Measurements from ENCODE around the gene MAGI2. TPM values are rescaled to one million over a fixed set of nuclear protein-coding genes. Genes with fewer than 3 reads are reported as not detected.

The MAGI2 gene
- total RNA-seq, 2 experiments from 2014 or later, result 0.14 to 0.19 TPM

DNA sequence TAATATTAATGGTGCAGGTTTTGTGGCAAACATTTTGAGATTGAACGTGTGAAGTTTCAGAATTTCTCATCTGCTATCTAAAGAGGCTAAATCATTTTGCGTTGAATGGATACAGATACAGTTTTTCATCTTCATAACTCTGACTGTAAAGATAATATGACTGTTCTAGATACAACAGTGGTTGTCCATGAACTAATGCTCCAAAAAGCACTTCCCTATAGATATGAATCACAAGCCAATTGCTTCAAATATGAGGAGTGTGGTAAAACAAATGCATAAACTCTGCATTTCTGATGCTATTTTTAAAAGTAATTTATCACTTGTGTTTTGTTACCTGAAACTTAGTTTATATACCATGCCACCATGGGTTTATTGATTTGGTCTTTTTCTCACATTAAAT lies 750.1 kb downstream of the MAGI2 start:
- ATAC-seq (ENCODE audit: low read depth) (no peak), DNase-seq (no peak)
- H3K9me3 Mint-ChIP-seq, result no peaks in the 10 kb centered on the region
- no peak overlapping the region for H3K27ac Mint-ChIP-seq
- no peak overlapping the region for H3K4me3 Mint-ChIP-seq
- no peaks in the 10 kb centered on the region for H3K36me3 Mint-ChIP-seq
- H3K4me1 Mint-ChIP-seq, result no peaks in the 10 kb centered on the region
- no peaks in the 10 kb centered on the region for H3K27me3 Mint-ChIP-seq
- POLR2A ChIA-PET, result no interaction called here

DNA sequence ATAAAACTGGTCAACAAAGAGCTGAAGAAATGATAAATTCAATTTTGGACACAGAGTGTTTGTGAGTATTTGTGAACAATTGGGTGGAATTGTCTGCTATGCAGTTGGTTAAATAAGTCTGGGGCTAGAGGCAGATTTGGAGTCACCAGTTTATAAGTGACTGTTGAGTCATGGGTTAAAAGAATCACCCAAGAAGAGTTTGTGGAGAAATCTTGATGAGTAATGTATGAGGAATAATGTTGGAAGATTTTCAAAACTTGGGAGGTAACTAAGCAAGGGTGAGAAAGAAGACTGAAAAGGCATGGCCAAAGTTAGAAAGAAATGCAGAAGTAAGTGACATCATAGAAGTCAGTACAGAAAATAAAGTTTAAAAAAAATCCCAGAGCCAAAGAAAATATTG lies 750.7 kb downstream of the MAGI2 start:
- Mint-ChIP-seq H3K4me3 (no peak overlapping the region), H3K36me3 (no peaks in the 10 kb centered on the region), H3K27ac (no peak overlapping the region), H3K27me3 (no peaks in the 10 kb centered on the region), H3K9me3 (no peaks in the 10 kb centered on the region), H3K4me1 (no peaks in the 10 kb centered on the region)
- no peak for ATAC-seq (ENCODE audit: low read depth)
- no peak for DNase-seq
- POLR2A ChIA-PET, result no interaction called here

DNA sequence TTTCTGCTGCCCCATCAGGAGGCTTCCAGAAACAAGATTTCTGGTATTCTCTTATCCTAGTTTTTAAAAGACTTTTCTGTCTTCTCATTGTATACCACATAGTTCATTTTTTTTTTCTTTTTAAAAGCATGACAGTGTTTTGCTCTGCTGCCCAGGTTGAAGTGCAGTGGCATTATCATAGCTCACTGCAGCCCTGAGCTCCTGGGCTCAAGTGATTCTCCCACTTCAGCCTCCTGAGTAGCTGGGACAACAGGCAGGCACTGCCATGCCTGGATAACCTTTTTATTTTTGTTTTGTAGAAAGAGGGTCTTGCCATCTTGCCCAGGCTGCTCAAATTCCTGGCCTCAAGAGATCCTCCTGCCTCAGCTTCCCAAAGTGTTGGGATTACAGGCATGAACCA lies 757.6 kb downstream of the MAGI2 start:
- POLR2A ChIA-PET, result no interaction called here
- ATAC-seq (ENCODE audit: low read depth), result no peak
- Mint-ChIP-seq H3K27ac (no peak overlapping the region), H3K36me3 (no peaks in the 10 kb centered on the region), H3K9me3 (no peaks in the 10 kb centered on the region), H3K27me3 (no peaks in the 10 kb centered on the region), H3K4me1 (no peaks in the 10 kb centered on the region), H3K4me3 (no peak overlapping the region)
- DNase-seq, result no peak

DNA sequence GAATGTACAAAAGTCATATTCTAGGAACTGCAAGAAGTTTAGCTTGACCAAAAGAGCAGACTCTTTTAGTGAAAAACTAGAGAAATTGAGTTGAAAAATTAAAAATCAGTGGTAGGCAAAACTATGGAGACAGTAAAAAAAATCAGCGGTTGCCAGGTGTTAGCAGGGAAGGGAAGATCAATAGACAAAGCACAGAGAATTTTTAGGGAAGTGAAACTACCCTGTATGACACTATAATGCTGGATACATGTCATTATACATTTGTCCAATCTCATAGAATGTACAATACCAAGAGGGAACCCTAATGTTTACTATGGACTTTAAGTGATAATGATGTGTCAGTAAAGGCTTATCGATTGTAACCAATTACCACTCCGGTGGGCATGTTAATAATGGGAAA lies 761.9 kb downstream of the MAGI2 start:
- no peak overlapping the region for H3K4me3 Mint-ChIP-seq
- POLR2A ChIA-PET, result no interaction called here
- H3K4me1 Mint-ChIP-seq, result no peaks in the 10 kb centered on the region
- H3K9me3 Mint-ChIP-seq, result no peaks in the 10 kb centered on the region
- DNase-seq (no peak), ATAC-seq (ENCODE audit: low read depth) (no peak)
- H3K27me3 Mint-ChIP-seq, result no peaks in the 10 kb centered on the region
- H3K36me3 Mint-ChIP-seq, result no peaks in the 10 kb centered on the region
- H3K27ac Mint-ChIP-seq, result no peak overlapping the region

DNA sequence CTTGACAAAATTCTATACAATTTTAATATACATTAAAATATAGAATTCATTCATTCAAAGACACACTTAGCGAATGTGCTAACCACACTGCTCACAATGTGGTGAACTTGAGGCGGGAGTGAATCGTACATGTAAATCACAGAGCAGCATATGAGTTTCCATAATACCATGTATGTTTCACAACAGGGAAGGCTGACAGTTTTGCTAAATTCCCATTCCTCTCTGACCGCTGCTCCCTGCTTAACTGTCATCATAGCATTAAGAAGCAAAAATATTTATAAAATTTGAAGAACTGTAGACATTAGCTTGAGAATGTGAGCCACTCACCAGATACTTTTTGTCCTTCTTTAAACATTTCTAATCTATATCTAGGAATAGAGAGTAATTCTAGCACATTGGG lies 763.3 kb downstream of the MAGI2 start:
- DNase-seq (no peak), ATAC-seq (ENCODE audit: low read depth) (no peak)
- POLR2A ChIA-PET, result no interaction called here
- Mint-ChIP-seq H3K27me3 (no peaks in the 10 kb centered on the region), H3K4me1 (no peaks in the 10 kb centered on the region), H3K36me3 (no peaks in the 10 kb centered on the region), H3K4me3 (no peak overlapping the region), H3K9me3 (no peaks in the 10 kb centered on the region), H3K27ac (no peak overlapping the region)

DNA sequence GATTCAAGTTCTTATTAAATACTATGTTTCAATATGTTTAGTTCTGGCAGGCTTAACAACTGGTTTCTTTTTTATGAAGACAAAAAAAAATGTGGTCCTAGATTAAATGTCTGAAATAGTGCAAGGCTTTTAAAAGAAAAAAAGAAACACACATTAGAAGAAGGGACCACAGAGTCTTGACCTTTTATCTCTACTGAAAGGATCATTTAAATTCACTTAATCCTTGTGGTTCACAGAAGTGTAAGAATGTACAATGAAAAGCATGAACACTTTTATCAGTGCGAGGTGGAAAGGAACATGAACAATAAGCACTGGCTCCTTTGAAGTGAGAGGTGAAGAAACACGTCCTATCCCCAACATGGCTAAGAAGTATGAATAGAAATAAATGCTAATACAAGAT lies 765.1 kb downstream of the MAGI2 start:
- H3K27ac Mint-ChIP-seq, result no peak overlapping the region
- no peaks in the 10 kb centered on the region for H3K9me3 Mint-ChIP-seq
- no peaks in the 10 kb centered on the region for H3K4me1 Mint-ChIP-seq
- no peak overlapping the region for H3K4me3 Mint-ChIP-seq
- H3K36me3 Mint-ChIP-seq, result no peaks in the 10 kb centered on the region
- POLR2A ChIA-PET, result no interaction called here
- no peaks in the 10 kb centered on the region for H3K27me3 Mint-ChIP-seq
- no peak for ATAC-seq (ENCODE audit: low read depth)
- no peak for DNase-seq

DNA sequence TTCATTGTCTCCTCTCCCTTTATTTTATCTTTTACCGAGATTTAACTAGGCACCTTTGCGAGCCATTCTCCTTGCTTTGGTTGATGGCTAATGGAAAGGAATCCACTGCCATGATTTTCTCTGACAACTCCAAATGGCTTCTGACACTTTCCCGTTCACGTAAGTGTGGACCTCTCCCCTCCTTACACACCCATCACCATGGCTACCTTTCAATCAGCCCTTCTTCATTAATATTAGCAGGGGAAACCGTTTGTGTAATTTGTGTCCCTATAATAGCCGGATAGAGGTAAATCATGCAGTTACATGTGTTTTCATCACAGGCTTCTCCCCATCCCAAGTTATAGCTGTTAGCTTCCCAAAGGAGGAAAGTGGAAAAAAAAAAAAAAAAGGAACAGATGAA lies 767.3 kb downstream of the MAGI2 start:
- no peak for ATAC-seq (ENCODE audit: low read depth)
- H3K4me3 Mint-ChIP-seq, result no peak overlapping the region
- H3K9me3 Mint-ChIP-seq, result no peaks in the 10 kb centered on the region
- POLR2A ChIA-PET, result no interaction called here
- H3K4me1 Mint-ChIP-seq, result no peaks in the 10 kb centered on the region
- no peak for DNase-seq
- no peaks in the 10 kb centered on the region for H3K36me3 Mint-ChIP-seq
- H3K27me3 Mint-ChIP-seq, result no peaks in the 10 kb centered on the region
- no peak overlapping the region for H3K27ac Mint-ChIP-seq

DNA sequence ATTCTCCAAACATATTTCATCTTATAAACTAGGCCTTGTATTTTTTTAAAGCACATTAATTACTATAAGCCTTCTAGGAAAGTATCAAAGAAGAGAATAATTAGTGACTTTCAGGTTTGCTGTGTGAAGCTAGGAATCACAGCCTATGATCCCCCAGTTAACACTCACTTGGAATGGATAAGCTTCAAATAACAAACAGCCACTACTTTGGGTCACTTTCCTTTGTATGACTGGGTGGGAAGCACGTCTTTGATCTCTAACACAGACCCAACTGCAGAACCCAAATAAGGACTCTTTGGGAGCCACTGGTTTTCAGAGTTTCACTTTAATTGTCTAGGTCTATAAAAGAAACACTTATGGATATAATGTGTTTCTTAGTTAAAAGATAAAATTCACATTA lies 769.3 kb downstream of the MAGI2 start:
- Mint-ChIP-seq H3K27me3 (no peaks in the 10 kb centered on the region), H3K4me1 (no peaks in the 10 kb centered on the region), H3K9me3 (no peaks in the 10 kb centered on the region), H3K36me3 (no peaks in the 10 kb centered on the region), H3K27ac (no peak overlapping the region), H3K4me3 (no peak overlapping the region)
- DNase-seq (no peak), ATAC-seq (ENCODE audit: low read depth) (no peak)
- POLR2A ChIA-PET, result no interaction called here

DNA sequence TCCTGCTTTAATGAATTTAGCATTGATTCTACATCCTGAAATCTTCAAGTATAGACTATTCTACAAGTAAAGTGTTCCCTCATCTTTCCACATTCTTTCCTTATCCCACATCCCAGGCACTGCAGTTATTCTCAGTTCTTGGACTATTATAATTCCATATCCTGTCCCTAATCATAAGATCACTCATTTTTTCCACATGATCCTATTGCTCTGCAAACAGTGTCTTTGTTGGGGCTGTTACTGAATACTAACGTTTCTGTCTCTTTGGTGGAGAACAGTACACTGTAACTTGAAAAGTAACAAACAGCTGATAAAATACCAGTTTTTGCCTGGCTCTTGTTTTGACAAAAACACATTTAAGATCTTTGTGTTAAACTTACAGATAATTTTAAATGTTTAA lies 769.9 kb downstream of the MAGI2 start:
- Mint-ChIP-seq H3K4me3 (no peak overlapping the region), H3K27me3 (no peaks in the 10 kb centered on the region), H3K27ac (no peak overlapping the region), H3K4me1 (no peaks in the 10 kb centered on the region), H3K9me3 (no peaks in the 10 kb centered on the region), H3K36me3 (no peaks in the 10 kb centered on the region)
- DNase-seq (no peak), ATAC-seq (ENCODE audit: low read depth) (no peak)
- POLR2A ChIA-PET, result no interaction called here

DNA sequence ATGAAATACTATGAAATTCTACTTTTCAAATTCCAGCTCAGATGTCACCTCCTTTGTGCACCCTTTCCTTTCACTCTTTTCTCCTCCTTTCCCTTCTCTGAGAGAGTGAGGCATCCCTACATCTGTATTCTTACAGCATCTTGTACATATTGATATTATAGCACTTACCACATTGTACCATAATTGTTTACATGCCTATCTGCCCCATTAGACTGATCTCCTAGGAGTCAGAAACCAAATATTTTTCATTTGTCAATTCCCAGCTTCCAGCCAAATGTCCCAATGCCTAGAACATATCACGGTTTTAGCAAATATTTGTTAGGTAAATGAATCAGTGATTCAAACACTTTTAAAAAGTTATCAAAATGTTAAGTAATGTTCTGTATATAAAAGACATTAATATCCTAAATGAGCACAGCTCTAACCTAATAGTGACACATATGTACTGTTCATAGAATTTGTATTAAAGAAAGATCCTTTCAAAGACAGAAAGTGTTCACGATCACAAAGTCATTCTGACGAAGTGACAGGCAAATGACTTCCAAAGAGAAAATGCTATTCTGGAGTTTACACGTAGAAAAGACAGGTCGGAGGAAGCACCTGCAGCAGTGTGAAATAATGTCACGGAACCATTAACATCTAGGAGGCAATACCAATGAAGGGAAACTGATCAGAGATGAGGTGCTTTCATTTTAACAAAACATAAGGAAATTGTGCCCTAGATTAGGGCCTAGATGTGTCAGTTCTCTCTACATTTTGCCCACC lies 774.2 kb downstream of the MAGI2 start:
- no peak overlapping the region for H3K4me3 Mint-ChIP-seq
- H3K36me3 Mint-ChIP-seq, result no peaks in the 10 kb centered on the region
- DNase-seq, result no peak
- H3K27me3 Mint-ChIP-seq, result no peaks in the 10 kb centered on the region
- H3K9me3 Mint-ChIP-seq, result no peaks in the 10 kb centered on the region
- H3K4me1 Mint-ChIP-seq, result no peaks in the 10 kb centered on the region
- POLR2A ChIA-PET, result no interaction called here
- no peak overlapping the region for H3K27ac Mint-ChIP-seq
- ATAC-seq (ENCODE audit: low read depth), result no peak

DNA sequence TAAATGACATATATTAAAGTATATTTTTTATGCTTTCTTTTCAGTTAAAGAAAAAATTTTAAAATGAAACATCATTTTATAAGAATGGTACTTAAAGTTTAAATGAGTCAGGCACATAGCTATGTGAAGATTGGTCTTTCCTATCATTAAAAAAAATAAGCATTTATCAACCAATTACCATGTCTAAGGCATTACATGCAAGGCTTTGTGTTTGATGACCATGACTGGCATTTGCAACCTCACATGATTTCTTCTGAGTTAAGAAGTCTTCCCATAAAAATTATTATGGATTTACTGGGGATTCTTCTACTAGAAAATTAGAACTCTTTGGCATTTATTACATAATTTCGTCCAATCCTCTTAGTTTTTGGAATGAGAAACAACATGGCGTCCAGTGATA lies 776.1 kb downstream of the MAGI2 start:
- Mint-ChIP-seq H3K27ac (no peak overlapping the region), H3K9me3 (no peaks in the 10 kb centered on the region), H3K36me3 (no peaks in the 10 kb centered on the region), H3K4me3 (no peak overlapping the region), H3K4me1 (no peaks in the 10 kb centered on the region), H3K27me3 (no peaks in the 10 kb centered on the region)
- DNase-seq (no peak), ATAC-seq (ENCODE audit: low read depth) (no peak)
- POLR2A ChIA-PET, result no interaction called here

DNA sequence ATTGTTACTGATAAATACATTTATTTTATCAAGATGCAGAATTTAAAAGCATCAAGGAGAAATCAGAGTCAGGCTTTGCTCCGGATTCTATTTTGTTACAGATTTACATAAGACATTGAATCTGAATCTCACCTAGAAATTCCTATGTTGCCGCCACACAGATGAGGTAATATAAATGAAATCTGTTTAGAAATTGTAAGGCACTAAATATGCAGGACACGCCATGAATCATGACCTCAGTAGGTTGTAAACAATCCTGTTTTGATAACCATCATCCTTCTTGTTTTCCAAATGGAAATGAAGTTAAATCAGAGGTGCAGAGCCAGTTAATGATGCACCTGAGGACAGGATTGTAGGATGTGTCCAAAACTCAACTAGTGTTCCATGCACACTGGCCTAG lies 778.0 kb downstream of the MAGI2 start:
- H3K36me3 Mint-ChIP-seq, result no peaks in the 10 kb centered on the region
- no peaks in the 10 kb centered on the region for H3K9me3 Mint-ChIP-seq
- ATAC-seq (ENCODE audit: low read depth) (no peak), DNase-seq (no peak)
- no peaks in the 10 kb centered on the region for H3K4me1 Mint-ChIP-seq
- H3K27me3 Mint-ChIP-seq, result no peaks in the 10 kb centered on the region
- H3K27ac Mint-ChIP-seq, result no peak overlapping the region
- no peak overlapping the region for H3K4me3 Mint-ChIP-seq
- POLR2A ChIA-PET, result no interaction called here

DNA sequence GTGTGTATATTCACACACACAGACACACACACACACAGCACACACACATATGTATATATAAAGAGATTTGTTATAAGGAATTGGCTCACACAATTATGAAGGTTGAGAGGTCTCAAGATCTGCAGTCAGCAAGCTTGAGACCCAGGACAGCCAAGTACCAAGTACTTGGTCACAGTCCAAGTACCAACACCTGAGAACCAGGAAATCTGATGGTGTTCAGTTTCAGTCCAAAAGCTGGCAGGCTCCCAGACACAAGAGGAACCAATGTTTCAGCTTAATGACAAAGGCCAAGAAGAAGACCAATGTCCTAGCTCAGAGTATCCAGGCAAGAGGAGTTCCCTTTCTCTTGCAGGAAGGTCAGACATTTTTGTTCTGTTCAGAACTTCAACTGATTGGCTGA lies 780.2 kb downstream of the MAGI2 start:
- no peak for ATAC-seq (ENCODE audit: low read depth)
- no peaks in the 10 kb centered on the region for H3K9me3 Mint-ChIP-seq
- H3K4me1 Mint-ChIP-seq, result no peaks in the 10 kb centered on the region
- H3K4me3 Mint-ChIP-seq, result no peak overlapping the region
- POLR2A ChIA-PET, result no interaction called here
- no peak overlapping the region for H3K27ac Mint-ChIP-seq
- no peaks in the 10 kb centered on the region for H3K27me3 Mint-ChIP-seq
- no peak for DNase-seq
- H3K36me3 Mint-ChIP-seq, result no peaks in the 10 kb centered on the region

DNA sequence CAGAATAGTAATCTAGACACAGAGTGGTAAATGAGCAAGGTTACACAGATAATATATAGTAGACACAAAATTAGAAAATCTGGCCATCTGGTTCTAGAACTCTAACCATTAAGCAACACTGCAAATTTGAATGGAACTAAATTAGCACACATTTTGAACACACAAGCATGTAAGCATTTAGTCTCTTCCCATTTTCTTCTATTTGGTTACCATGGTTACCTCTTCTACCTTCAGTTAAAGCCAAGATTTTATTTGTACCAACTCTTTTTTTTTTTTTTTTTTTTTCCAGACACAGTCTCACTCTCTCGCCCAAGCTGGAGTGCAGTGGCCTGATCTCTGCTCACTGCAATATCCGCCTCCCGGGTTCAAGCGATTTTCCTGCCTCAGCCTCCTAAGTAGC lies 790.5 kb downstream of the MAGI2 start:
- Mint-ChIP-seq H3K4me1 (no peaks in the 10 kb centered on the region), H3K36me3 (no peaks in the 10 kb centered on the region), H3K27me3 (no peaks in the 10 kb centered on the region), H3K9me3 (peaks cover 2% of the 10 kb centered on the region), H3K27ac (no peak overlapping the region), H3K4me3 (no peak overlapping the region)
- ATAC-seq (ENCODE audit: low read depth) (no peak), DNase-seq (no peak)
- POLR2A ChIA-PET, result no interaction called here

DNA sequence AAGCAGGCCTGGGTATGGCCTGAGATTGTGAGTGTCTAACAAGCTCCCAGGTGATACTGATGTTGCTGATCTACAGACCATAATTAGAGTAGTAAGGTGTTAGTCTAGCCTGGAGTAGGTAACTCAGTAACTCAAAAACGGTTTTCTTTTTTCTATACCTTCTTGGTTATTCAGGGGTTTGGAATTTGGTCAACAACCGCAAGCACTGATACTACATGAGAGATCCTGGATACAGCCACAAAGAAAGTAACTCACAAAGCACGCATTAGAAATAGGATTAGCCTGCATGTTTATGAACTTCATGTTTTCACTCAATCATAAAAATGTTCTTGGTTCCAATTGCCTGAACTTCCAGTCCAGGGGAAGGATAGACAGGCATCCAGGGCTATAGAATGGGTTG lies 803.5 kb downstream of the MAGI2 start:
- ATAC-seq (ENCODE audit: low read depth), result no peak
- POLR2A ChIA-PET, result no interaction called here
- Mint-ChIP-seq H3K4me1 (no peaks in the 10 kb centered on the region), H3K4me3 (no peak overlapping the region), H3K27me3 (peaks cover 2% of the 10 kb centered on the region), H3K27ac (no peak overlapping the region), H3K36me3 (no peaks in the 10 kb centered on the region), H3K9me3 (peaks cover 3% of the 10 kb centered on the region)
- DNase-seq, result no peak

All from activated naive CD8-positive, alpha-beta T cell treated with anti-CD3 and anti-CD28 coated beads, Interleukin-2, amount 10 ng/mL, durations not matched to agents 7 days and 5 days (primary cell).